ENCODE data around the gene SSR3. TPM values are rescaled to one million over a fixed set of nuclear protein-coding genes. Genes with fewer than 3 reads are reported as not detected.
"Not testable (repeated sequence)": the region's sequence is repeated elsewhere in the genome, so short reads cannot be mapped to it uniquely, and the experiment has no call there.

The SSR3 gene
- total RNA-seq, 5 donors from 2014 or later (not counting 1 experiment from before 2014, with no cell fraction given): 68.0 to 112 (median 92.0) TPM

DNA sequence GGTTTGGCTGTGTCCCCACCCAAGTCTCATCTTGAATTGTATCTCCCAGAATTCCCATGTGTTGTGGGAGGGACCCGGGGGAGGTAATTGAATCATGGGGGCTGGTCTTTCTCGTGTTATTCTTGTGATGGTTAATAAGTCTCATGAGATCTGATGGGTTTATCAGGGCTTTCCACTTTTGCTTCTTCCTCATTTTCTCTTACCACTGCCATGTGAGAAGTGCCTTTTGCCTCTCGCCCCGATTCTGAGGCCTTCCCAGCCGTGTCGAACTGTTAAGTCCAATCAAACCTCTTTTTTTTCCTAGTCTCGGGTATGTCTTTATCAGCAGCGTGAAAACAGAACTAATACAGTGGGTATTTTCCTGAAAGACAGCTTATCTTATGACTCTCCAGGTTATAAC, 14.1 kb upstream of the SSR3 start:
- WGBS (ENCODE audit: insufficient coverage): no CpG with 5 or more reads among the region's 8 CpGs
- H3K9me3 Mint-ChIP-seq; CTCF ChIA-PET; H3K9me3 ChIP-seq; H3K36me3 ChIP-seq (ENCODE audit: control insufficient read depth in 2 of 2, extremely low read depth in 1 of 2, insufficient read depth in 1 of 2, low read length in 1 of 2); H3K36me3 Mint-ChIP-seq; POLR2A ChIA-PET; ATAC-seq (replicated peaks in 1 of 4); H3K27me3 ChIP-seq (replicated peaks in 1 of 2; ENCODE audit: control insufficient read depth in 2 of 2, extremely low read depth in 1 of 2, insufficient read depth in 2 of 2, low read length in 1 of 2); H3K27ac Mint-ChIP-seq; H3K4me3 ChIP-seq (ENCODE audit: control insufficient read depth in 1 of 2, extremely low read depth in 1 of 2, low read length in 1 of 2); H3K4me3 Mint-ChIP-seq; DNase-seq; H3K4me1 ChIP-seq (ENCODE audit: control insufficient read depth in 1 of 2, extremely low read depth in 1 of 2, insufficient read depth in 2 of 2, low read length in 2 of 2); H3K4me1 Mint-ChIP-seq; H3K27ac ChIP-seq (ENCODE audit: low read length): not testable (repeated sequence)
- peaks cover 7 to 15% of the 10 kb centered on the region in 2 donors for H3K27me3 Mint-ChIP-seq

DNA sequence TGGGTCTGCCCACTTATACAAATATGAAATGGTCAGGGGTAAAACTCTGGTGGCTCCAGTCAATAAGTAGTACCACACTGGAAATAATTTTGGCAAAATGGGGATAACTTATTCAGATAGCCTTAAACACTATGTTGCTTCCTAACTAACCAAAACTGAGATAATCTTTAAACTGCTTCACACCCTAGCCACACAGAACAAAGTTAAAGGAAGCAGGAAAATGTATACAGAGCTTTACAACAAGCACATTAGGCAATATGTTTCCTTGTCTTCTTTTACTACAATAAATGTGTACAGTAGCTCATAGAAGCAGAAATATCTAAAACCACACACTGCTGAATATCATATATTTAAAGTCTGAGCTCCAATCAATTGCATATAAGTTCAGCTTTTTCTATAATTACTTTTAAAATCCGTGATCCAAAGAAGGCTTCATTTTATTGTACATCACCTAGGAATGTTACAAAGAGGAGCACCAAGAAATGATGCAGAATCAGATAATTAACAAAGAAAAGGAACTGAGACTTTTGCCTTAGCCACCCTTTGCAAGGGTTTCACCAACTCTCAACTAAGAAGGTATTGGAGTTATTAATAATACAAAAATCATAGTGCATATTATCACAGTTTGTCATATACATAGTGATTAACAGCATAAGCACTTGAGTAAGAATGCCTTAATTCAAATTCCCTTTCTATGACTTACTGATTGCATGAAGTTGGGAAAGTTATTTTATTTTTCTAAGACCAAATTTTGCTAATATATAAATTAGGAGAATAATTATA, 9.2 kb upstream of the SSR3 start:
- no peak for ATAC-seq (replicated peaks in 1 of 4)
- POLR2A ChIA-PET: no interaction called here

DNA sequence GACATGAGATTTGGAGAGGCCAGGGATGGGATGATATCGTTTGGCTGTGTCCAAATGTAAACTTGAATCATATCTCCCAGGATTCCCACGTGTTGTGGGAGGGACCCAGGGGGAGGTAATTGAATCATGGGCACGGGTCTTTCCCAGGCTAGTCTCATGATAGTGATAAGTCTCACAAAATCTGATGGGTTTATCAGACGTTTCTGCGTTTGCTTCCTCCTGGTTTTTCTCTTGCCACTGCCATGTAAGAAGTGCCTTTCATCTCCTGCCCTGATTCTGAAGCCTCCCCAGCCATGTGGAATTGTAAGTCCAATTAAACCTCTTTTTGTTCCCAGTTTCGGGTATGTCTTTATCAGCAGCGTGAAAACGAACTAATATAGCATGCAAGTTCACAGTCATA, 7.6 kb upstream of the SSR3 start:
- 63% methylated on average over 5 of the region's 8 CpGs for WGBS (ENCODE audit: insufficient coverage)

More for the DNA sequence above, 9.2 kb upstream of the SSR3 start:
- no peaks in the 10 kb centered on the region for H3K4me1 Mint-ChIP-seq
- DNase-seq: no peak
- H3K36me3 ChIP-seq (ENCODE audit: control insufficient read depth in 2 of 2, extremely low read depth in 1 of 2, insufficient read depth in 1 of 2, low read length in 1 of 2): no peaks in the 10 kb centered on the region
- peaks cover 7 to 16% of the 10 kb centered on the region in 2 donors for H3K27me3 Mint-ChIP-seq
- CTCF ChIA-PET: interaction anchor here in 1 of 2 donors (0.8 kb wide), 1 partner anchor 9 kb away, joined by 3 read pairs; the partner anchor contains the start of gene SSR3
- no peaks in the 10 kb centered on the region for H3K36me3 Mint-ChIP-seq
- no peaks in the 10 kb centered on the region for H3K9me3 ChIP-seq
- no peak overlapping the region for H3K4me3 Mint-ChIP-seq
- H3K9me3 Mint-ChIP-seq: no peaks in the 10 kb centered on the region
- no peak overlapping the region for H3K4me3 ChIP-seq (ENCODE audit: control insufficient read depth in 1 of 2, extremely low read depth in 1 of 2, low read length in 1 of 2)
- peaks cover 0 to 8% of the 10 kb centered on the region in 2 experiments for H3K27me3 ChIP-seq (replicated peaks in 1 of 2; ENCODE audit: control insufficient read depth in 2 of 2, extremely low read depth in 1 of 2, insufficient read depth in 2 of 2, low read length in 1 of 2)
- no peak overlapping the region for H3K27ac ChIP-seq (ENCODE audit: low read length)
- H3K4me1 ChIP-seq (ENCODE audit: control insufficient read depth in 1 of 2, extremely low read depth in 1 of 2, insufficient read depth in 2 of 2, low read length in 2 of 2): no peaks in the 10 kb centered on the region
- no peak overlapping the region for H3K27ac Mint-ChIP-seq
- WGBS (ENCODE audit: insufficient coverage): no CpG with 5 or more reads among the region's 1 CpG

DNA sequence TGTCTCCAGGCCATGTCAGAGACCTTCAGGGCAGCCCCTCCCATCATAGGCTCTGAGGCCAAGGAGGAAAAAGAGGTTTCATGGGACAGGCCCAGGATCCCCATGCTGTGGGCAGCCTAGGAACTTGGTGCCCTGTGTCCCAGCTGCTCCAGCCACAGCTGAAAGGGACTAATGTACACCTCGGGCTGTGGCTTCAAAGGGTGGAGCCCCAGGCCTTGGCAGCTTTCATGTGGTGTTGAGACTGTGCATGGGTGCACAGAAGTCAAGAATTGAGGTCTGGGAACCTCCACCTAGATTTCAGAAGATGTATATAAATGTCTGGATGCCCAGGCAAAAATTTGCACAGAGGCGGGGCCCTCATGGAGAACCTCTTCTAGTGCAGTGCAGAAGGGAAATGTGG, 6.6 kb upstream of the SSR3 start:
- DNase-seq: no peak
- H3K4me1 Mint-ChIP-seq: no peaks in the 10 kb centered on the region
- H3K27ac Mint-ChIP-seq: no peak overlapping the region
- peaks cover 7 to 14% of the 10 kb centered on the region in 2 donors for H3K27me3 Mint-ChIP-seq
- Histone ChIP-seq H3K27ac (ENCODE audit: low read length) (no peak overlapping the region), H3K9me3 (no peaks in the 10 kb centered on the region), H3K36me3 (ENCODE audit: control insufficient read depth in 2 of 2, extremely low read depth in 1 of 2, insufficient read depth in 1 of 2, low read length in 1 of 2) (no peaks in the 10 kb centered on the region), H3K27me3 (replicated peaks in 1 of 2; ENCODE audit: control insufficient read depth in 2 of 2, extremely low read depth in 1 of 2, insufficient read depth in 2 of 2, low read length in 1 of 2) (peaks cover 0 to 4% of the 10 kb centered on the region in 2 experiments), H3K4me1 (ENCODE audit: control insufficient read depth in 1 of 2, extremely low read depth in 1 of 2, insufficient read depth in 2 of 2, low read length in 2 of 2) (no peaks in the 10 kb centered on the region), H3K4me3 (ENCODE audit: control insufficient read depth in 1 of 2, extremely low read depth in 1 of 2, low read length in 1 of 2) (no peak overlapping the region)
- ChIA-PET POLR2A (no interaction called here), CTCF (no interaction called here)
- no peaks in the 10 kb centered on the region for H3K9me3 Mint-ChIP-seq
- no peaks in the 10 kb centered on the region for H3K36me3 Mint-ChIP-seq
- WGBS (ENCODE audit: insufficient coverage): 60% methylated on average over 1 of the region's 2 CpGs
- no peak overlapping the region for H3K4me3 Mint-ChIP-seq
- ATAC-seq (replicated peaks in 1 of 4): no peak

More for the DNA sequence above, 7.6 kb upstream of the SSR3 start:
- peaks cover 7 to 16% of the 10 kb centered on the region in 2 donors for H3K27me3 Mint-ChIP-seq
- H3K27me3 ChIP-seq (replicated peaks in 1 of 2; ENCODE audit: control insufficient read depth in 2 of 2, extremely low read depth in 1 of 2, insufficient read depth in 2 of 2, low read length in 1 of 2); POLR2A ChIA-PET; H3K36me3 ChIP-seq (ENCODE audit: control insufficient read depth in 2 of 2, extremely low read depth in 1 of 2, insufficient read depth in 1 of 2, low read length in 1 of 2); DNase-seq; H3K9me3 Mint-ChIP-seq; H3K4me1 Mint-ChIP-seq; ATAC-seq (replicated peaks in 1 of 4); H3K36me3 Mint-ChIP-seq; H3K27ac Mint-ChIP-seq; H3K4me3 Mint-ChIP-seq; H3K4me3 ChIP-seq (ENCODE audit: control insufficient read depth in 1 of 2, extremely low read depth in 1 of 2, low read length in 1 of 2); H3K4me1 ChIP-seq (ENCODE audit: control insufficient read depth in 1 of 2, extremely low read depth in 1 of 2, insufficient read depth in 2 of 2, low read length in 2 of 2); H3K27ac ChIP-seq (ENCODE audit: low read length); H3K9me3 ChIP-seq; CTCF ChIA-PET: not testable (repeated sequence)

DNA sequence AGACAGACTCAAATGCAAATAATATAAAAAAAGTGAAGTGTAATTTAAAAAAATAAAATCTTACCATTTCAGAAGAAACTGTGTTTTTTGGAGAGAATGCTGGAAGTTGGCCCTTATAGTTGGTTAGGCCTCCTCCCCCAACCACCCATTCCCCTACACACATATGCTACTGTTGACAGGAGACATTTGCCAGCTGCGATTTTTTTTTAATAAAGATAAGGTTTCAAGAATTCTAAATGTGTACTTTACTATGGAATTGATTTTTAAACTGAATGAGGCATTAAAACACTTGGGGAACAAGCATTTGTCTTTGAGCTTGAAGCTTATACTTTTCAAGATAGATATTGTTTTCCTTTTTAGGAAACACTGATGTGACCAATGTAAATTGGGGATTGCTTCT, 4.4 kb upstream of the SSR3 start:
- no peak overlapping the region for H3K27ac Mint-ChIP-seq
- no peak overlapping the region for H3K4me3 ChIP-seq (ENCODE audit: control insufficient read depth in 1 of 2, extremely low read depth in 1 of 2, low read length in 1 of 2)
- ATAC-seq (replicated peaks in 1 of 4): no peak
- no peak overlapping the region for H3K4me3 Mint-ChIP-seq
- H3K4me1 Mint-ChIP-seq: peaks cover 8 to 13% (median 9%) of the 10 kb centered on the region in 3 donors
- H3K27me3 ChIP-seq (replicated peaks in 1 of 2; ENCODE audit: control insufficient read depth in 2 of 2, extremely low read depth in 1 of 2, insufficient read depth in 2 of 2, low read length in 1 of 2): no peaks in the 10 kb centered on the region
- no peak for DNase-seq
- POLR2A ChIA-PET: interaction anchor here in 1 of 2 donors (0.6 kb wide), 1 partner anchor 610 kb away, joined by 3 read pairs; no protein-coding TSS in a partner anchor
- no peaks in the 10 kb centered on the region for H3K36me3 Mint-ChIP-seq
- CTCF ChIA-PET: no interaction called here
- WGBS (ENCODE audit: insufficient coverage): no CpG with 5 or more reads among the region's 1 CpG
- H3K4me1 ChIP-seq (ENCODE audit: control insufficient read depth in 1 of 2, extremely low read depth in 1 of 2, insufficient read depth in 2 of 2, low read length in 2 of 2): peaks cover 4% of the 10 kb centered on the region in 2 experiments
- H3K27me3 Mint-ChIP-seq: peaks cover 7 to 14% of the 10 kb centered on the region in 2 donors
- no peaks in the 10 kb centered on the region for H3K36me3 ChIP-seq (ENCODE audit: control insufficient read depth in 2 of 2, extremely low read depth in 1 of 2, insufficient read depth in 1 of 2, low read length in 1 of 2)
- H3K27ac ChIP-seq (ENCODE audit: low read length): no peak overlapping the region
- H3K9me3 Mint-ChIP-seq: no peaks in the 10 kb centered on the region
- H3K9me3 ChIP-seq: no peaks in the 10 kb centered on the region

DNA sequence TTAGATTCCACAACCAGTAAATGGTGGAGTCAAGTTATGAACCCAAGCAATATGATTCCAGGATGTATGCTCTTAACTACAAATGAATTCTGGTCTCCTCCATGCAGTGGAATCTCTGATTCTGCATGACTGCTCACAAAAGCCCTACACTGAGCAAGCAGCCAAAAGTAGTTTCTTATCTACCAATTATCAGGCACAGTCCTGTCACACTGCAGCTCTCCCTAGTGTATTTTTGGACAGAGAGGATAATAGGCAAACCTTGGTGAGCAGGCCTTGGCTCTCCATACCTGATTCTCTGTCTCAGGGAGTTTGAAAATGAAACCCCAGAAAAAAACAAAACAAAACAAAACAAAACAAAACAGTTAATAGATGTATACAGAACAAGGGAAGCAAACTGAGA, 3.5 kb upstream of the SSR3 start:
- peaks cover 3 to 6% of the 10 kb centered on the region in 2 donors for H3K27me3 Mint-ChIP-seq
- no peak for DNase-seq
- H3K4me3 Mint-ChIP-seq: no peak overlapping the region
- H3K4me1 Mint-ChIP-seq: peaks cover 16 to 22% (median 18%) of the 10 kb centered on the region in 3 donors
- Histone ChIP-seq H3K27me3 (replicated peaks in 1 of 2; ENCODE audit: control insufficient read depth in 2 of 2, extremely low read depth in 1 of 2, insufficient read depth in 2 of 2, low read length in 1 of 2) (no peaks in the 10 kb centered on the region), H3K4me1 (ENCODE audit: control insufficient read depth in 1 of 2, extremely low read depth in 1 of 2, insufficient read depth in 2 of 2, low read length in 2 of 2) (peaks cover 8 to 13% of the 10 kb centered on the region in 2 experiments), H3K27ac (ENCODE audit: low read length) (no peak overlapping the region), H3K9me3 (no peaks in the 10 kb centered on the region), H3K36me3 (ENCODE audit: control insufficient read depth in 2 of 2, extremely low read depth in 1 of 2, insufficient read depth in 1 of 2, low read length in 1 of 2) (no peaks in the 10 kb centered on the region), H3K4me3 (ENCODE audit: control insufficient read depth in 1 of 2, extremely low read depth in 1 of 2, low read length in 1 of 2) (no peak overlapping the region)
- no peaks in the 10 kb centered on the region for H3K9me3 Mint-ChIP-seq
- CTCF ChIA-PET: no interaction called here
- POLR2A ChIA-PET: no interaction called here
- no peak for ATAC-seq (replicated peaks in 1 of 4)
- no peak overlapping the region for H3K27ac Mint-ChIP-seq
- H3K36me3 Mint-ChIP-seq: no peaks in the 10 kb centered on the region

All from T-cell (primary cell).